GM12878 (cell line): Measurements from ENCODE around the gene UST. TPM values are rescaled to one million over a fixed set of nuclear protein-coding genes. Genes with fewer than 3 reads are reported as not detected.

Experiments used
- ATAC-seq: fragments of 200-7000 bp; cut with Tn5 transposase; 3 replicates; pipeline ENCODE4 v1.9.1; 2020; ENCODE audit warnings: mild to moderate bottlenecking, moderate library complexity
- BruUV-seq: library from RNA; stranded (reverse); fragments of 400-500 nt; replicated peaks from 2 replicates; lab custom pipeline; 2021; lab: Mats Ljungman, UMichigan
- CTCF ChIA-PET: fragments of 300-600 bp; sonication (Branson Sonifier 250); formaldehyde crosslinking; extraction: SDS; loops from one replicate; lab custom pipeline; 2021; ENCODE audit warnings: inconsistent platforms; lab: Yijun Ruan, JAX
- POLR2A ChIA-PET: fragments of 350-600 bp; formaldehyde crosslinking; extraction: SDS; loops from one replicate; lab custom pipeline; 2021; ENCODE audit warnings: inconsistent platforms; lab: Charles Lee
- RAD21 ChIA-PET: fragments of 300-600 bp; sonication (Branson Sonifier 250); formaldehyde crosslinking; loops from one replicate; lab custom pipeline; 2023; ENCODE audit warnings: antibody characterized with exemption; ENCODE audit not compliant: unreplicated experiment; lab: Charles Lee
- SMC1A ChIA-PET: fragments of 300-600 bp; sonication (Branson Sonifier 250); formaldehyde crosslinking; loops from one replicate; lab custom pipeline; 2023; ENCODE audit not compliant: unreplicated experiment, uncharacterized antibody; lab: Charles Lee
- DNase-seq: peaks from one replicate; pipeline ENCODE4 v3.0.0-alpha.2; 2011; ENCODE audit warnings: low read depth, low spot score
- FAIRE-seq: peaks from 3 replicates; lab custom pipeline; 2011; peaks lifted over from hg19 to GRCh38; lab: Jason Lieb, UNC
- H2AFZ ChIP-seq: 2 replicates; pipeline ENCODE4 v1.6.0; 2011; ENCODE audit warnings: low read depth, low read length, control low read depth; ENCODE audit not compliant: control insufficient read depth
- H3K27ac ChIP-seq: 2 replicates; pipeline ENCODE4 v1.5.1; 2011; ENCODE audit warnings: control low read depth; ENCODE audit not compliant: control insufficient read depth, insufficient read depth
- H3K27me3 ChIP-seq, 2 experiments: replicated peaks in 1 of 2; 2 replicates each; pipeline versions ENCODE4 v1.6.0 to v1.6.1; 2011; ENCODE audit warnings: low read length in 1 of 2; ENCODE audit not compliant: control insufficient read depth in 2 of 2, insufficient read depth in 2 of 2
- H3K36me3 ChIP-seq, 2 experiments: 2 replicates each; pipeline ENCODE4 v1.5.1; 2011; ENCODE audit warnings: low read length in 1 of 2; ENCODE audit not compliant: control insufficient read depth in 2 of 2, insufficient read depth in 2 of 2
- H3K4me1 ChIP-seq: 2 replicates; pipeline ENCODE4 v1.6.1; 2011; ENCODE audit warnings: mild to moderate bottlenecking, low read length, moderate library complexity, mixed read lengths; ENCODE audit not compliant: control insufficient read depth, insufficient read depth
- H3K4me2 ChIP-seq: 2 replicates; pipeline ENCODE4 v1.6.0; 2011; ENCODE audit warnings: control low read depth; ENCODE audit not compliant: control insufficient read depth, insufficient read depth
- H3K4me3 ChIP-seq: fragments of 200-600 bp; sonication (generic); 2 replicates; pipeline ENCODE4 v1.5.1; 2016
- H3K79me2 ChIP-seq: 2 replicates; pipeline ENCODE4 v1.6.0; 2011; ENCODE audit warnings: low read length; ENCODE audit not compliant: control insufficient read depth, insufficient read depth
- H3K9ac ChIP-seq: 2 replicates; pipeline ENCODE4 v1.8.0; 2011; ENCODE audit warnings: low read length, control low read depth, mixed read lengths; ENCODE audit not compliant: control insufficient read depth, insufficient read depth
- H3K9me3 ChIP-seq: replicated peaks from 3 replicates; pipeline ENCODE4 v1.5.1; 2011; ENCODE audit warnings: mild to moderate bottlenecking, low read length; ENCODE audit not compliant: control insufficient read depth, insufficient read depth
- H4K20me1 ChIP-seq: 2 replicates; pipeline ENCODE4 v1.6.0; 2011; ENCODE audit not compliant: control insufficient read depth, insufficient read depth
- EZH2 ChIP-seq: IDR thresholded peaks from 2 replicates; pipeline ENCODE4 v1.6.1; 2012; ENCODE audit warnings: low read depth, mild to moderate bottlenecking, control low read depth, inconsistent platforms, low read length, borderline replicate concordance; ENCODE audit not compliant: control insufficient read depth
- FOS ChIP-seq: IDR thresholded peaks from 3 replicates; pipeline ENCODE4 v1.6.1; 2011; ENCODE audit warnings: borderline replicate concordance; ENCODE audit not compliant: insufficient read length; ENCODE audit errors: extremely low read depth
- MYC ChIP-seq: IDR thresholded peaks from 2 replicates; pipeline ENCODE4 v1.6.1; 2011; ENCODE audit warnings: mild to moderate bottlenecking, low read length, moderate library complexity, inconsistent platforms; ENCODE audit not compliant: insufficient read depth, insufficient replicate concordance, insufficient read length, severe bottlenecking
- NBN ChIP-seq: fragments of 450-650 bp; IDR thresholded peaks from 2 replicates; pipeline ENCODE4 v1.6.1; 2016
- NRF1 ChIP-seq: conservative IDR thresholded peaks from 2 replicates; pipeline ENCODE4 v1.6.1; 2011; ENCODE audit warnings: mild to moderate bottlenecking, low read depth, low read length, improper control_type of control experiment
- PAX5 ChIP-seq: IDR thresholded peaks from 2 replicates; pipeline ENCODE4 v1.6.1; 2011; ENCODE audit warnings: low read depth, low read length, borderline replicate concordance
- POLR2A ChIP-seq: IDR thresholded peaks from 2 replicates; pipeline ENCODE4 v1.6.1; 2011; ENCODE audit warnings: low read depth, mild to moderate bottlenecking, low read length
- SIX5 ChIP-seq: IDR thresholded peaks from 2 replicates; pipeline ENCODE4 v1.6.1; 2011; ENCODE audit warnings: mild to moderate bottlenecking, low read depth, low read length, moderate library complexity; ENCODE audit not compliant: severe bottlenecking
- SMAD1 ChIP-seq: fragments of 450-650 bp; IDR thresholded peaks from 2 replicates; pipeline ENCODE4 v1.6.1; 2018; ENCODE audit warnings: mild to moderate bottlenecking, low read depth; ENCODE audit not compliant: partially characterized antibody
- TBL1XR1 ChIP-seq: IDR thresholded peaks from 2 replicates; pipeline ENCODE4 v1.6.1; 2012; ENCODE audit warnings: low read depth, low read length, improper control_type of control experiment
- USF1 ChIP-seq: IDR thresholded peaks from 2 replicates; pipeline ENCODE4 v1.6.1; 2011; ENCODE audit warnings: borderline replicate concordance, low read depth, mild to moderate bottlenecking, moderate library complexity, mixed read lengths, low read length; ENCODE audit not compliant: insufficient read depth; ENCODE audit errors: extremely low read length
- WGBS: methylation state at CpG from one replicate; pipeline ENCODE4 v1.1.6; 2016; ENCODE audit warnings: low lambda C conversion rate; ENCODE audit not compliant: insufficient replicate concordance, insufficient coverage; ENCODE audit errors: missing lambda C conversion rate; 5-methylcytosine and 5-hydroxymethylcytosine counted together
- in situ Hi-C: fragments of 300-500 bp; cut with MboI; formaldehyde crosslinking; loops from 9 replicates; pipeline ENCODE4 v1.14.3; 2018; ENCODE audit warnings: mixed read lengths
- intact Hi-C: fragments of 100-400 bp; cut with micrococcal nuclease; formaldehyde crosslinking; loops from one replicate; pipeline ENCODE4 v1.14.2; 2022; ENCODE audit not compliant: unreplicated experiment
- polyA plus RNA-seq, 11 experiments: library from polyadenylated mRNA; depleted of rRNA in 4 of 11; unstranded in 6 of 11; stranded (reverse) in 5 of 11; fragments of >200 nt; fragmentation: Nextera tagmentation in 4 of 11; fragmentation: Illumina TruSeq in 1 of 11; extraction: Ambion mirVana in 4 of 11; extraction: Trizol in 1 of 11; gene quantifications; 1 replicate in 1 of 11; 2 replicates in 10 of 11; pipeline versions ENCODE4 v1.2.1 to v1.2.3, GENCODE V29; 2011 to 2016; ENCODE audit warnings: inconsistent platforms in 2 of 11, missing spikeins in 2 of 11, low read depth in 1 of 11
- total RNA-seq, 4 experiments: library from RNA; depleted of rRNA in 3 of 4; stranded (reverse); fragments of >200 nt in 3 of 4; fragmentation: Illumina TruSeq in 1 of 4; extraction: Trizol in 1 of 4; gene quantifications; 2 replicates each; pipeline versions ENCODE4 v1.2.1 to v1.2.3, GENCODE V29; 2013 to 2021

The UST gene
- total and polyA plus RNA-seq, 10 of the 15 experiments (the other 5 are each of a cell fraction or from before 2014, with no cell fraction given) = 0.74 to 43.3 (median 2.2) TPM

- Histone ChIP-seq H3K4me2 (no peak overlapping the region), H2AFZ (no peak overlapping the region), H3K9me3 (no peaks in the 10 kb centered on the region; the same call in 1 of the 3 replicates), H3K79me2 (no peaks in the 10 kb centered on the region), H3K27ac (no peak overlapping the region), H3K4me1 (no peaks in the 10 kb centered on the region), H4K20me1 (no peaks in the 10 kb centered on the region), H3K36me3 (no peaks in the 10 kb centered on the region), H3K27me3 (peaks cover 0 to 2% of the 10 kb centered on the region in 2 experiments; a peak in 1 of 4 replicates), H3K9ac (no peak overlapping the region), H3K4me3 (no peak overlapping the region)
- ChIA-PET RAD21 (no interaction called here), POLR2A (no interaction called here), CTCF (interaction anchor here (0.9 kb wide), 1 partner anchor 16 kb away, joined by 4 read pairs; no protein-coding TSS in a partner anchor), SMC1A (no interaction called here)
- ATAC-seq = no peak
- intact Hi-C loops (no loop called here), in situ Hi-C loops (no loop called here)
- no TSS peak for BruUV-seq
- WGBS = 49% methylated on average over 6 of the region's 6 CpGs
- no peak for FAIRE-seq
- TF ChIP-seq SMAD1 = no peak
- TF ChIP-seq FOS = no peak
- DNase-seq = no peak
Measured at GRCh38 chr6:148990403-148990802, 243.6 kb downstream of the UST start.

GRCh38 chr6:148996815-148997214, 250.0 kb downstream of the UST start:
- ChIA-PET RAD21 (no interaction called here), CTCF (interaction anchor here (0.6 to 1.4 kb wide), 4 partner anchors 13 to 419 kb away, joined by 3 to 5 read pairs (median 4); no protein-coding TSS in a partner anchor), SMC1A (interaction anchor here (0.9 to 1.2 kb wide), 3 partner anchors 116 to 435 kb away, joined by 3 to 5 read pairs (median 3); no protein-coding TSS in a partner anchor), POLR2A (no interaction called here)
- H3K27me3 ChIP-seq = peaks cover 0 to 2% of the 10 kb centered on the region in 2 experiments; a peak in 1 of 4 replicates
- FAIRE-seq (peak; percentile 64), DNase-seq (no peak), ATAC-seq (no peak)
- no peak overlapping the region for H3K9ac ChIP-seq
- H3K9me3 ChIP-seq = peaks cover 8% of the 10 kb centered on the region
- in situ Hi-C loops = no loop called here
- BruUV-seq = no TSS peak
- H4K20me1 ChIP-seq = no peaks in the 10 kb centered on the region
- H3K4me1 ChIP-seq = no peaks in the 10 kb centered on the region
- H3K27ac ChIP-seq = no peak overlapping the region
- WGBS = 47% methylated on average over 1 of the region's 1 CpG
- no peaks in the 10 kb centered on the region for H3K36me3 ChIP-seq
- H3K4me2 ChIP-seq = no peak overlapping the region
- intact Hi-C loops = no loop called here
- TF ChIP-seq USF1 = no peak
- TF ChIP-seq MYC = no peak
- TF ChIP-seq NRF1 = no peak
- TF ChIP-seq SIX5 = no peak
- no peak for TF ChIP-seq POLR2A
- TF ChIP-seq PAX5 = no peak
- TF ChIP-seq TBL1XR1 = no peak
- TF ChIP-seq EZH2 = no peak
- TF ChIP-seq NBN = no peak
- no peak overlapping the region for H2AFZ ChIP-seq
- H3K4me3 ChIP-seq = no peak overlapping the region
- H3K79me2 ChIP-seq = no peaks in the 10 kb centered on the region
